K562 (cell line): ENCODE measurements around the gene CHAT. TPM values are rescaled to one million over a fixed set of nuclear protein-coding genes. Genes with fewer than 3 reads are reported as not detected.

Experiments
- ATAC-seq: fragments of 200-7000 bp; cut with Tn5 transposase; 3 replicates; pipeline ENCODE4 v1.9.1; 2020; ENCODE audit warnings: moderate library complexity
- BruUV-seq: library from RNA; stranded (reverse); fragments of 400-500 nt; replicated peaks from 2 replicates; lab custom pipeline; 2021; lab: Mats Ljungman, UMichigan
- CTCF ChIA-PET: fragments of 300-600 bp; formaldehyde crosslinking; extraction: SDS; loops from one replicate; lab custom pipeline; 2021; ENCODE audit warnings: low intra/inter-chr PET ratio; lab: Yijun Ruan, JAX
- POLR2A ChIA-PET: fragments of 300-600, 350-650 bp; sonication (Branson Sonifier 250); formaldehyde crosslinking; extraction: SDS; loops from one replicate; lab custom pipeline; 2021; ENCODE audit warnings: antibody characterized with exemption, inconsistent platforms; lab: Yijun Ruan, JAX
- DNase-seq, 4 experiments: peaks; one replicate each; pipeline versions ENCODE4 v3.0.0 to v3.0.0-alpha.2; 2011 to 2018; ENCODE audit warnings: low spot score in 3 of 4, mixed read lengths in 3 of 4; ENCODE audit errors: extremely low read depth in 1 of 4
- FAIRE-seq: peaks from 2 replicates; lab custom pipeline; 2011; peaks lifted over from hg19 to GRCh38; lab: Jason Lieb, UNC
- H2AFZ ChIP-seq: 2 replicates; pipeline ENCODE4 v1.6.0; 2011; ENCODE audit warnings: low read depth, low read length, control low read depth, inconsistent platforms
- H3K27ac ChIP-seq: fragments of 200-600 bp; 3 replicates; pipeline ENCODE4 v1.8.0; 2011; ENCODE audit warnings: low read depth, mild to moderate bottlenecking, control low read depth, inconsistent platforms, low read length, moderate library complexity, mixed read lengths; ENCODE audit errors: extremely low read depth
- H3K27me3 ChIP-seq, 2 experiments: fragments of 300-600 bp in 1 of 2; 2 replicates in 1 of 2; 3 replicates in 1 of 2; pipeline versions ENCODE4 v1.6.0 to v1.8.0; 2011; ENCODE audit warnings: inconsistent platforms in 2 of 2, low read length in 2 of 2, mild to moderate bottlenecking in 1 of 2, mixed read lengths in 1 of 2, moderate library complexity in 1 of 2; ENCODE audit not compliant: control insufficient read depth in 2 of 2, insufficient read depth in 2 of 2
- H3K36me3 ChIP-seq: fragments of 300-600 bp; 3 replicates; pipeline ENCODE4 v1.8.0; 2011; ENCODE audit warnings: mild to moderate bottlenecking, low read length, inconsistent platforms; ENCODE audit not compliant: control insufficient read depth, insufficient read depth
- H3K4me1 ChIP-seq, 2 experiments: fragments of 200-600 bp in 1 of 2; replicated peaks in 1 of 2; 2 replicates in 1 of 2; 3 replicates in 1 of 2; pipeline versions ENCODE4 v1.5.1 to v1.8.0; 2011; ENCODE audit warnings: inconsistent platforms in 2 of 2, low read length in 2 of 2, mild to moderate bottlenecking in 1 of 2, mixed read lengths in 1 of 2, moderate library complexity in 1 of 2; ENCODE audit not compliant: control insufficient read depth in 2 of 2, insufficient read depth in 2 of 2
- H3K4me2 ChIP-seq: 2 replicates; pipeline ENCODE4 v1.6.1; 2011; ENCODE audit warnings: low read length, control low read depth, inconsistent platforms, mixed read lengths; ENCODE audit not compliant: insufficient read depth
- H3K4me3 ChIP-seq: fragments of 200-600 bp; sonication (generic), shearing (Covaris generic); 2 replicates; pipeline ENCODE4 v1.5.1; 2016; ENCODE audit warnings: control low read depth, inconsistent platforms
- H3K79me2 ChIP-seq: fragments of 200-600 bp; 3 replicates; pipeline ENCODE4 v1.8.0; 2011; ENCODE audit warnings: low read length, inconsistent platforms; ENCODE audit not compliant: control insufficient read depth, insufficient read depth
- H3K9ac ChIP-seq, 2 experiments: 2 replicates each; pipeline versions ENCODE4 v1.6.0 to v1.6.1; 2011; ENCODE audit warnings: low read depth in 2 of 2, low read length in 2 of 2, control low read depth in 1 of 2, inconsistent platforms in 1 of 2, mild to moderate bottlenecking in 1 of 2, mixed read lengths in 1 of 2; ENCODE audit not compliant: insufficient read depth in 1 of 2
- H3K9me1 ChIP-seq: one replicate; pipeline ENCODE4 v1.6.0; 2011; ENCODE audit warnings: inconsistent platforms, mild to moderate bottlenecking, low read length, moderate library complexity; ENCODE audit not compliant: control insufficient read depth, insufficient read depth
- H3K9me3 ChIP-seq: replicated peaks from 2 replicates; pipeline ENCODE4 v1.5.1; 2011; ENCODE audit warnings: low read depth, low read length, inconsistent platforms; ENCODE audit not compliant: control insufficient read depth, insufficient read depth
- H4K20me1 ChIP-seq: replicated peaks from 2 replicates; pipeline ENCODE4 v1.6.1; 2011; ENCODE audit warnings: low read length, inconsistent platforms, mixed read lengths; ENCODE audit not compliant: control insufficient read depth, insufficient read depth
- BHLHE40 ChIP-seq: IDR thresholded peaks from 2 replicates; pipeline ENCODE4 v1.6.1; 2011; ENCODE audit warnings: low read length, improper control_type of control experiment
- MCM3 ChIP-seq: fragments of 450-650 bp; IDR thresholded peaks from 2 replicates; pipeline ENCODE4 v1.6.1; 2016
- NCOR1 ChIP-seq: fragments of 450-650 bp; IDR thresholded peaks from 2 replicates; pipeline ENCODE4 v1.6.1; 2016; ENCODE audit warnings: mild to moderate bottlenecking, moderate library complexity
- ZHX1 ChIP-seq: fragments of 150-350 bp; conservative IDR thresholded peaks from 2 replicates; pipeline ENCODE4 v1.6.1; 2014; ENCODE audit warnings: low read length
- ZNF140 ChIP-seq: fragments of 250-450 bp; sonication (Bioruptor Pico); IDR thresholded peaks from 2 replicates; pipeline ENCODE4 v1.8.0; 2021; ENCODE audit warnings: moderate library complexity, mild to moderate bottlenecking, inconsistent platforms
- ZNF280B ChIP-seq: fragments of 250-450 bp; sonication (Bioruptor Pico); IDR thresholded peaks from 2 replicates; pipeline ENCODE4 v1.5.1; 2021; ENCODE audit warnings: mild to moderate bottlenecking
- WGBS: fragments of 100-300 bp; shearing (Covaris generic); methylation state at CpG from one replicate; pipeline ENCODE4 v1.1.6; 2016; ENCODE audit warnings: low coverage, mixed read lengths; ENCODE audit not compliant: insufficient coverage; ENCODE audit errors: missing lambda C conversion rate; 5-methylcytosine and 5-hydroxymethylcytosine counted together
- in situ Hi-C: fragments of 300-500 bp; cut with MboI; formaldehyde crosslinking; loops from 4 replicates; pipeline ENCODE4 v1.15.0; 2018; ENCODE audit warnings: inconsistent platforms, mixed read lengths
- intact Hi-C: fragments of 100-400 bp; cut with micrococcal nuclease; formaldehyde crosslinking; loops from 2 replicates; pipeline ENCODE4 v1.14.2; 2022
- polyA plus RNA-seq, 8 experiments: library from polyadenylated mRNA; depleted of rRNA in 4 of 8; stranded (reverse) in 5 of 8; unstranded in 3 of 8; fragments of >200 nt; fragmentation: Nextera tagmentation in 2 of 8; fragmentation: Illumina TruSeq in 1 of 8; extraction: Ambion mirVana in 2 of 8; extraction: Trizol in 1 of 8; gene quantifications; 2 replicates each; pipeline versions ENCODE4 v1.2.1 to v1.2.3, GENCODE V29; 2011 to 2014; ENCODE audit warnings: inconsistent platforms in 1 of 8, missing spikeins in 1 of 8
- total RNA-seq, 7 experiments: library from RNA; depleted of rRNA in 6 of 7; stranded (reverse); fragments of >200 nt in 6 of 7; fragmentation: Illumina TruSeq in 2 of 7; extraction: Trizol in 2 of 7; gene quantifications; 2 replicates each; pipeline versions ENCODE4 v1.2.1 to v1.2.3, GENCODE V29; 2011 to 2021; ENCODE audit warnings: low replicate concordance in 1 of 7

Gene CHAT
- total and polyA plus RNA-seq, 9 of the 15 experiments (the other 6 are each of a cell fraction or from before 2014, with no cell fraction given), result not detected

GRCh38 chr10:49628599-49628998 lies 14.8 kb downstream of the CHAT start (continued):
- no peak for TF ChIP-seq ZHX1
- TF ChIP-seq BHLHE40, result no peak
- TF ChIP-seq ZNF280B (CRISPR knock-in tag), result no peak
- no peak for TF ChIP-seq NCOR1
- no peak for TF ChIP-seq MCM3

GRCh38 chr10:49629431-49629881 lies 15.6 kb downstream of the CHAT start:
- Histone ChIP-seq H4K20me1 (no peaks in the 10 kb centered on the region), H3K9me3 (no peaks in the 10 kb centered on the region), H3K36me3 (no peaks in the 10 kb centered on the region)
- POLR2A ChIA-PET, result no interaction called here
- no peak for TF ChIP-seq ZNF140 (CRISPR knock-in tag)
- TF ChIP-seq, all 486 proteins: peak for 0
- no peak overlapping the region for H3K4me2 ChIP-seq
- no TSS peak for BruUV-seq
- in situ Hi-C loops, result no loop called here
- H3K9me1 ChIP-seq, result no peaks in the 10 kb centered on the region
- CTCF ChIA-PET, result no interaction called here
- H3K9ac ChIP-seq, result no peak overlapping the region
- intact Hi-C loops, result no loop called here
- H3K27me3 ChIP-seq, result peaks cover 13 to 52% of the 10 kb centered on the region in 2 experiments; a peak in 3 of 5 replicates
- no peak overlapping the region for H3K27ac ChIP-seq
- 0 out of 5 replicates have a peak, but pooled peaks cover 0 to 3% of the 10 kb centered on the region in 2 experiments for H3K4me1 ChIP-seq
- no peaks in the 10 kb centered on the region for H3K79me2 ChIP-seq
- no peak overlapping the region for H3K4me3 ChIP-seq
- 3% methylated on average over 9 of the region's 9 CpGs for WGBS
- FAIRE-seq (no peak), DNase-seq (no peak), ATAC-seq (no peak)
- no peak overlapping the region for H2AFZ ChIP-seq
